H9 (cell line): Measurements from ENCODE around the gene TTYH2. TPM values are rescaled to one million over a fixed set of nuclear protein-coding genes. Genes with fewer than 3 reads are reported as not detected.

ENCODE experiments used
- DNase-seq: peaks from one replicate; pipeline ENCODE4 v3.0.0-alpha.2; 2017
- H2AFZ ChIP-seq: one replicate; pipeline ENCODE4 v1.6.1; 2013; ENCODE audit warnings: mild to moderate bottlenecking, low read length, control low read depth, moderate library complexity
- H2AK5ac ChIP-seq: 2 replicates; pipeline ENCODE4 v1.6.1; 2013; ENCODE audit warnings: low read length, control low read depth, mixed read lengths; ENCODE audit not compliant: insufficient read length
- H2BK120ac ChIP-seq: one replicate; pipeline ENCODE4 v1.6.1; 2013; ENCODE audit warnings: low read depth, mild to moderate bottlenecking, low read length, control low read depth, inconsistent platforms; ENCODE audit not compliant: poor library complexity, severe bottlenecking
- H2BK12ac ChIP-seq: 2 replicates; pipeline ENCODE4 v1.6.1; 2013; ENCODE audit warnings: low read length, control low read depth, mixed read lengths, low read depth; ENCODE audit not compliant: insufficient read length
- H2BK15ac ChIP-seq: 2 replicates; pipeline ENCODE4 v1.6.1; 2013; ENCODE audit warnings: low read depth, low read length, control low read depth
- H2BK20ac ChIP-seq: one replicate; pipeline ENCODE4 v1.6.1; 2013; ENCODE audit warnings: low read depth, mild to moderate bottlenecking, low read length, control low read depth, inconsistent platforms; ENCODE audit not compliant: poor library complexity, severe bottlenecking
- H2BK5ac ChIP-seq: 2 replicates; pipeline ENCODE4 v1.6.1; 2013; ENCODE audit warnings: low read length, control low read depth, mixed read lengths; ENCODE audit not compliant: insufficient read length
- H3K14ac ChIP-seq: 2 replicates; pipeline ENCODE4 v1.6.1; 2013; ENCODE audit warnings: low read length, control low read depth; ENCODE audit not compliant: insufficient read depth
- H3K18ac ChIP-seq: 2 replicates; pipeline ENCODE4 v1.6.1; 2013; ENCODE audit warnings: low read depth, mild to moderate bottlenecking, mixed read lengths, low read length, control low read depth; ENCODE audit not compliant: insufficient read length
- H3K23ac ChIP-seq: 2 replicates; pipeline ENCODE4 v1.6.1; 2013; ENCODE audit warnings: low read length, control low read depth, mixed read lengths, low read depth; ENCODE audit not compliant: insufficient read length
- H3K23me2 ChIP-seq: 2 replicates; pipeline ENCODE4 v1.6.1; 2013; ENCODE audit warnings: low read depth, mild to moderate bottlenecking, mixed read lengths, low read length, control low read depth; ENCODE audit not compliant: insufficient read length, poor library complexity, severe bottlenecking
- H3K27ac ChIP-seq: 2 replicates; pipeline ENCODE4 v1.5.1; 2013; ENCODE audit warnings: low read length, control low read depth, mixed read lengths, low read depth; ENCODE audit not compliant: insufficient read length
- H3K27me3 ChIP-seq: 2 replicates; pipeline ENCODE4 v1.6.1; 2013; ENCODE audit warnings: low read length, control low read depth, inconsistent platforms; ENCODE audit not compliant: insufficient read depth
- H3K4ac ChIP-seq: 2 replicates; pipeline ENCODE4 v1.6.1; 2013; ENCODE audit warnings: low read depth, mild to moderate bottlenecking, control low read depth, inconsistent platforms, low read length, moderate library complexity
- H3K4me1 ChIP-seq: 2 replicates; pipeline ENCODE4 v1.6.1; 2013; ENCODE audit warnings: low read length, control low read depth, inconsistent platforms; ENCODE audit not compliant: insufficient read depth
- H3K4me2 ChIP-seq: 2 replicates; pipeline ENCODE4 v1.6.1; 2013; ENCODE audit warnings: low read length, control low read depth, mixed read lengths; ENCODE audit not compliant: insufficient read length, insufficient read depth
- H3K56ac ChIP-seq: 2 replicates; pipeline ENCODE4 v1.6.1; 2013; ENCODE audit warnings: low read depth, mild to moderate bottlenecking, mixed read lengths, low read length, control low read depth; ENCODE audit not compliant: insufficient read length
- H3K79me1 ChIP-seq: 2 replicates; pipeline ENCODE4 v1.6.1; 2013; ENCODE audit warnings: low read depth, mild to moderate bottlenecking, moderate library complexity, low read length, control low read depth, inconsistent platforms; ENCODE audit not compliant: insufficient read depth, poor library complexity, severe bottlenecking
- H3K79me2 ChIP-seq: 2 replicates; pipeline ENCODE4 v1.6.1; 2013; ENCODE audit warnings: low read length, control low read depth, inconsistent platforms; ENCODE audit not compliant: insufficient read depth
- H3K9ac ChIP-seq: 2 replicates; pipeline ENCODE4 v1.6.1; 2013; ENCODE audit warnings: low read length, control low read depth, mixed read lengths; ENCODE audit not compliant: insufficient read length; ENCODE audit errors: extremely low read depth
- H3K9me3 ChIP-seq: one replicate; pipeline ENCODE4 v1.6.1; 2013; ENCODE audit warnings: low read depth, low read length, inconsistent platforms; ENCODE audit not compliant: control insufficient read depth
- H3T11ph ChIP-seq: one replicate; pipeline ENCODE4 v1.6.1; 2013; ENCODE audit warnings: mild to moderate bottlenecking, low read length, control low read depth, inconsistent platforms
- H4K20me1 ChIP-seq: one replicate; pipeline ENCODE4 v1.6.1; 2013; ENCODE audit not compliant: control insufficient read depth, insufficient read length, insufficient read depth
- H4K5ac ChIP-seq: 2 replicates; pipeline ENCODE4 v1.6.1; 2013; ENCODE audit warnings: low read depth, mild to moderate bottlenecking, mixed read lengths, low read length, control low read depth; ENCODE audit not compliant: insufficient read length
- H4K8ac ChIP-seq: replicated peaks from 2 replicates; pipeline ENCODE4 v1.6.1; 2013; ENCODE audit warnings: low read length, control low read depth, mixed read lengths, low read depth; ENCODE audit not compliant: insufficient read length
- H4K91ac ChIP-seq: 2 replicates; pipeline ENCODE4 v1.6.1; 2013; ENCODE audit warnings: low read depth, mild to moderate bottlenecking, moderate library complexity, mixed read lengths, low read length, control low read depth; ENCODE audit not compliant: insufficient read length
- H3K27ac Mint-ChIP-seq, 3 experiments: 2 replicates in 2 of 3; 3 replicates in 1 of 3; pipeline ENCODE4 v1.8.0; 2020 to 2021; ENCODE audit warnings: mixed read lengths in 3 of 3, mild to moderate bottlenecking in 1 of 3, moderate library complexity in 1 of 3
- H3K27me3 Mint-ChIP-seq: 2 replicates; pipeline ENCODE4 v1.8.0; 2021; ENCODE audit warnings: low read depth, mild to moderate bottlenecking, moderate library complexity, mixed read lengths
- H3K36me3 Mint-ChIP-seq, 3 experiments: 2 replicates in 2 of 3; 3 replicates in 1 of 3; pipeline ENCODE4 v1.8.0; 2020 to 2021; ENCODE audit warnings: low read depth in 3 of 3, mixed read lengths in 3 of 3; ENCODE audit not compliant: insufficient read depth in 1 of 3
- H3K4me1 Mint-ChIP-seq, 2 experiments: 2 replicates each; pipeline ENCODE4 v1.8.0; 2020; ENCODE audit warnings: mixed read lengths in 2 of 2
- H3K4me3 Mint-ChIP-seq, 2 experiments: 2 replicates in 1 of 2; 3 replicates in 1 of 2; pipeline ENCODE4 v1.8.0; 2020 to 2021; ENCODE audit warnings: mild to moderate bottlenecking in 2 of 2, mixed read lengths in 2 of 2, moderate library complexity in 1 of 2
- H3K9me3 Mint-ChIP-seq, 2 experiments: 2 replicates in 1 of 2; 3 replicates in 1 of 2; pipeline ENCODE4 v1.8.0; 2020; ENCODE audit warnings: mild to moderate bottlenecking in 2 of 2, mixed read lengths in 2 of 2, moderate library complexity in 1 of 2
- CTCF ChIP-seq: fragments of 200-600 bp; sonication (generic); conservative IDR thresholded peaks from 3 replicates; pipeline ENCODE4 v1.8.0; 2021; ENCODE audit warnings: antibody characterized with exemption, mild to moderate bottlenecking
- WGBS: extraction: QIAGEN DNeasy Blood & Tissue Kit; methylation state at CpG from one replicate; pipeline ENCODE4 v1.1.7; 2013; ENCODE audit warnings: missing lambda C conversion rate, low lambda C conversion rate, mixed read lengths; ENCODE audit not compliant: insufficient read length; ENCODE audit errors: extremely low coverage; 5-methylcytosine and 5-hydroxymethylcytosine counted together
- total RNA-seq: library from RNA; stranded (reverse); gene quantifications from 2 replicates; pipeline ENCODE4 v1.2.1, GENCODE V29; 2021

Gene TTYH2
- total RNA-seq, 1 experiment from 2014 or later, result 1.6 TPM

GRCh38 chr17:74203439-74204240 lies 9.7 kb upstream of the TTYH2 start, which contains the start of gene RPL38:
Gene RPL38, plus strand, starts transcription at chr17:74203678. Its CDS starts 278 bp downstream, at chr17:74203956.
- peaks cover 2% of the 10 kb centered on the region for H4K20me1 ChIP-seq
- Mint-ChIP-seq H3K4me1 (peaks cover 25 to 43% of the 10 kb centered on the region in 2 experiments), H3K27me3 (peaks cover 35% of the 10 kb centered on the region), H3K36me3 (peaks cover 38 to 49% (median 48%) of the 10 kb centered on the region in 3 experiments), H3K9me3 (peaks cover 3% of the 10 kb centered on the region in 2 experiments; a peak in 3 of 5 replicates), H3K4me3 (peak within 1 kb of the TSS; percentile 99 to 100), H3K27ac (peak within 1 kb of the TSS; percentile 99 to 100 (median 99))
- peak within 1 kb of the TSS; percentile 5 for H2BK5ac ChIP-seq
- peaks cover 22% of the 10 kb centered on the region; the same call in 1 of the 2 replicates for H3K79me2 ChIP-seq
- no peak within 1 kb of the TSS for H3K27ac ChIP-seq
- no peak within 1 kb of the TSS for H4K8ac ChIP-seq
- no peak within 1 kb of the TSS for H3K56ac ChIP-seq
- peak within 1 kb of the TSS; percentile 87 for H3K14ac ChIP-seq
- peak; percentile 95 for TF ChIP-seq CTCF
- H2BK20ac ChIP-seq, result no peak within 1 kb of the TSS
- H3K79me1 ChIP-seq, result peaks cover 5% of the 10 kb centered on the region
- peak within 1 kb of the TSS; percentile 82 for H3K4me2 ChIP-seq
- peak within 1 kb of the TSS; percentile 28; the same call in 1 of the 2 replicates for H3K4ac ChIP-seq
- peak within 1 kb of the TSS; percentile 95 for H3K9ac ChIP-seq
- H2BK15ac ChIP-seq, result no peak within 1 kb of the TSS
- no peak within 1 kb of the TSS for H3T11ph ChIP-seq
- no peak within 1 kb of the TSS for H3K23ac ChIP-seq
- no CpG with 5 or more reads among the region's 53 CpGs for WGBS
- H3K4me1 ChIP-seq, result peaks cover 3% of the 10 kb centered on the region; the same call in 1 of the 2 replicates
- H3K23me2 ChIP-seq, result peaks cover 8% of the 10 kb centered on the region
- peak within 1 kb of the TSS; percentile 83 for H3K18ac ChIP-seq
- no peaks in the 10 kb centered on the region for H3K9me3 ChIP-seq
- no peak within 1 kb of the TSS for H2BK12ac ChIP-seq
- DNase-seq, result peak; percentile 98
- H2BK120ac ChIP-seq, result no peak within 1 kb of the TSS
- peak within 1 kb of the TSS; percentile 45 for H2AFZ ChIP-seq
- peak within 1 kb of the TSS; percentile 16 for H4K91ac ChIP-seq
- H3K27me3 ChIP-seq, result no peaks in the 10 kb centered on the region; the same call in 1 of the 2 replicates
- H2AK5ac ChIP-seq, result no peak within 1 kb of the TSS
- H4K5ac ChIP-seq, result no peak within 1 kb of the TSS
